OCI-M1 (cell line): ENCODE results near the gene MLF2.

Source experiments
- DNase-seq: peaks from one replicate; lab custom pipeline; 2025; lab: John Stamatoyannopoulos, UW

The MLF2 gene, protein sequence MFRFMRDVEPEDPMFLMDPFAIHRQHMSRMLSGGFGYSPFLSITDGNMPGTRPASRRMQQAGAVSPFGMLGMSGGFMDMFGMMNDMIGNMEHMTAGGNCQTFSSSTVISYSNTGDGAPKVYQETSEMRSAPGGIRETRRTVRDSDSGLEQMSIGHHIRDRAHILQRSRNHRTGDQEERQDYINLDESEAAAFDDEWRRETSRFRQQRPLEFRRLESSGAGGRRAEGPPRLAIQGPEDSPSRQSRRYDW

DNA sequence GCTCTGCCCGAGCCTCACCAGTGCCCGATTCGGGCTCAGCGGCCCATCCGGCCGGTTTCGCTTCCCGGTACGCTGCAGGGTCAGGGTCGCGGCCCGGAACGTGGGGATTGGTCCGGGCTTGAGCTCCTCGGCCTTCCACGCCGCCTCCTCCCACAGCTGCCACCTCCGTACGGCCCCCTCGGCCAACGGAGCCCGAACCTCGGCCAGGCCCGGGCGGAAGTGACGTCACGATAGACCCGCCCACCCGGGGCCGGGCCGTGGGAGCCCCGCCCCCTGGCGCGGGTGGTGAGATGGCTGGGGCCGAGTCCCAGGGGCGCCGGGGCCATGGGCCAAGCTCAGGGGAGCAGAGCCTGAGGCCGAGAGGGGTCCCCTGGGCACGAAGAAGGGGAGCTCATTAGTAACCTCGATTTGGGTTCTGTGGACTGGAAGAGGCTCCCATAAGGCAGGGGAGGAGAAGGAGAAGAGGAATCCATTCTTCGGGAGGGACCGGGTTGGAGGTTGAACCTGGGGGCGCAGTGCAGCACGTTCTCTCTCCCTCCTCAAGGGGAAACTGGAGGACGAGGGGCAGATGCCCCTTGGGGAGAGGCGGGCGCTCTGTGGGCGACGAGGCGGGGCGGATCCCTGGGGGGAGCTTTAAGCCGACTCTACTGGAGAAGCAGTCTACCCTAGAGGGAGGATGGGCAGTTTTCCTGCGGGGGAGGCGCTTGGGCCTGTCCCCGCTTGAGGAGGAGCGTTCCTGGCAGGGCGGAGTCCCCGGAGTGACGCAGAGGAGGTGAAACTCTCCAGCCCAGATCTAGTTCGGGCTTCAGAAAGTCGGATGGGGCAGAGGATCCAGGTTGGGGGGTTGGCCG lies at the start of gene MLF2:
Gene MLF2 (minus strand): TSS at position 221 of the 851 bp plus-strand sequence. CDS start 807 bp downstream, outside the sequence.
- peak; percentile 99 for DNase-seq

DNA sequence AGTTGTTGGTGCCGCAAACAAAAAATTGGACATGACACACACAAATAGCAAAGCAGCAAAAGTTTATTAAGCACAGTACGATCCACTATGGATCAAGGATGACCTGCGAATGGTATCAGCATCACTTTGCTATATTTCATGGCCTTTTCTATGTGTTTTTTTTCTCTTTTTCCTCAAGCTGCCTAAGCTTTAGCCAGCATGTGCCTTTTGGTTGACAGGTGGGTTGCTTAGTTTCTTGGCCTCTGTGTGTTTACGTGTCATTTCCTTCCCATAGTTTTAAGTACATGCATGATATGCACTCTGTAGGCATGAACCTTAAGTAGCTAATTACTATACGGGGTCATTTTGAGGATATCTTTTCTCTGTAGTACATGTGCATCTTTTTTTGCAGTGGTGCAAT lies 46.2 kb upstream of the MLF2 start:
- DNase-seq: no peak

DNA sequence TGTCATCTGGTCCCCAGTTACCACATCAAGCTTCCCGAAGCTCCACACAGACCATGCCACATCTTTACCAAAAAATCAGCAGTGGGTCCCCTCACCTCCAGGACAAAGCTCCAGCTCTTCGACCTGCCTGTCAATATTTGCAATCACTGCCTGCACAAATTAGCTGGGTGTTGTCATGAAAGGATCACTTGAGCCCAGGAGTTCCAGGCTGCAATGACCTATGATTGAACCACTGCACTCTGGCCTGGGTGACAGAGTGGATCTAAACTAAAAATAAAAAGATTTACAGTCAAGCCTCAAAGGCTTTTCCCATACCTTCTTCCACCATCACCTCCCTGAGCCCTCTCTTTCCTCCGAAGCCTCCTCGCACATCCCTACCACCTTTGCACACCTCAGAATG lies 43.6 kb upstream of the MLF2 start:
- no peak for DNase-seq

DNA sequence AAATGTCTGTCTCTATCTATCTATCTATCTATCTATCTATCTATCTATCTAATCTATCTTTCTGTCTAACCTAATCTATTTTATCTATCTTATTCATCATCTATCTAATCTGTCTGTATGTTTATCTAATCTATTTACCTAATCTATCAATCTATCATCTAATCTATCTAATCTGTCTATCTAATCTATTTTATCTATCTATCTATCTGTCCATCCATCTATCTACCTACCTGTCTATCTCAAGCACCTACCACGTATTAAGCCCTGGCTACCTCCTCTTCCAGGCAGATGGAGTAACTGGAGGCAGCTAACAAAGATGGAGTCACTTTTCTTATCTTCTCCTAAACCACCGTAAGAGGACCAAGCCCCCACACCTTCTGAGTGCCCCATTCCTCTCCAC lies 42.1 kb upstream of the MLF2 start:
- DNase-seq: no peak

DNA sequence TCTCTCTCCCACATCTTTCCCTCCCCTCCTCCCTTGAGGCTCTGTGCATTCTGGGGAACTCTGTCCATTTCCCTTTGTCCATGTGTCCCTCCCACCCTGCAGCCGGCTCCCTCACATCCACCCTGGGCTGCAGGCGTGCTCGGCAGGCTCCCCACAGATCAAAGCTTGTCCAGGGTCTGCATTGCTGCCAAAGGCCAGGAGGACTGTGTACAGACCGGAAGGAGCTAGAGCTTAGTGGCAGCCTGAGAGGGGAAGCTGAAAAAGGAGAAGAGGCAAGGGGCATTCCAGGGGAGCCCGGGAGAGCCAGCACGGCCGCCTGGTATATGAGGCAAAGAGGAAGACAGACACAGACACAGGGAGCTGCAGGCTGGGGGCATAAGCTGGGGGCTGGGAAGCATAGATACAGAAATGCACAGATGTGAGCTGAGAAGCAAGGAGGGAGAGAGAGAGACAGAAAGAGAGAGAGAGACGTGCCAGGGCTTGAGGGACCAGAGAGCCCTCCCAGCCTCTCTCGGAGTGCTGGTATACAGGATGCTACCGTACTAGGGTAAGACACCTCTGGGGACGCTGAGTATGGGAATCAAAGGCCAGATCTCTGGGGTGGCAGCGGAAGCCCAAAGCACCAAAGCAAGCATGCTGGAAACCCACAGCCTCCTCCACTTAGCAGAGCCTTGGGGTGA lies 39.7 kb upstream of the MLF2 start:
- peak; percentile 19 for DNase-seq

DNA sequence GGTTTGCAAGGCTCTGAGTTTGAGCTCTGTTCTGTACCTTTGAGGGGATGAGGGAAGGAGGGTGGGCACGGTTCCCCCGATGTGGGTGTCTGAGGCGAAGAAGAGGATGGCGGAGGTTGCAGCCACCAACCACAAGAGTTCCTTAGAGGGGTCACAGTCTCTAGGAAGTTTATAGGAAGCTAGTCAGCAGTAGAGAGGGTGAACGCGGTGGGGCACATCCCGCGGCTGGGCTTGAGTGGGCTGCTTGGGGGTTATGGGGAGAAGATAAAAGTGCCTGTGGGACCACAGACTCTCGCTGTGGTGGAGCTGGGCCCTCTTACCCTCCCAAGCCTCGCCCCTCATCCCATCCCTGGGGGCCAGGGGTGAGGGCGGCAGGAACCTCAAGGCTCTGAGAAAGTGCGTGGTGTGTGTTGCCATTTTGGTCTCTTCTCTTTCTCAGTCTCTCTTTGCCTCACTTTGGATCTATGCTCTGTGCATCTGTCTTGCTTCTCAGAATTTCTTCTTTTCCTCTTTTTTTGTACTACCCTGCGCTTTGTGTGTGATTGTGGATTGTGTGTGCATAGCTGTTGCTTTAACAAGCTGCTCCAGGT lies 39.1 kb upstream of the MLF2 start:
- DNase-seq: no peak

DNA sequence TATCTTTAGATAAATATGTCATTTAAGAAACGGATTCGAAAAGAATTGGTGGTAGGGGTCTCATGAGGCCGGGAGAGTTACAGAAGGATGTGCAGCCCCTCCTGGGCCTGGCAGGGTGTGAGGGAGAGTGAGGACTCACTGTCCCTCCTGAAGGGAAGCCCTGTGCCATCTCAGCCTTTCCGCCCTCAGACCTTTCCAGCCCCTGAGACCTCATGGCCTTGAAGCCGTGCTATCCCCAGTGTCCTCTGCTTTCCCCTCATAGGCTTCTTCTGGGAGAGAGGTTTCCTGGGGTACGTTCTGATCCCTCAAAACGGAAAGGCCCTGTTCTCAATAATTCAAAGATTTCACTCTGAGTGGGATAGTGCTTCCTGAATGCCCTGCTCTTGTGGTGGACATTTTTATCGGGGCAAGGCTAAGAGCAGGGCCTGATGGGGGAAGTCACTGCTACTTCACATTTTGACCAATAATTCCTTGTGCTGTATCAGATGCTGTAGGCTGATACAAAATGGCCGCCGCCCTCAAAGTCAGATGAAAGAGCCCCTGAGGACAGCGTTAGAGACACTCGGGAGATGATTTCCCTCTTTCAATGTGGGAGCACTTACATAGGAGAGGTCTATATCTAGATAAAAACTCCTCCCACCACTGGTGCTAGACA lies 37.7 kb upstream of the MLF2 start:
- DNase-seq: peak; percentile 50

DNA sequence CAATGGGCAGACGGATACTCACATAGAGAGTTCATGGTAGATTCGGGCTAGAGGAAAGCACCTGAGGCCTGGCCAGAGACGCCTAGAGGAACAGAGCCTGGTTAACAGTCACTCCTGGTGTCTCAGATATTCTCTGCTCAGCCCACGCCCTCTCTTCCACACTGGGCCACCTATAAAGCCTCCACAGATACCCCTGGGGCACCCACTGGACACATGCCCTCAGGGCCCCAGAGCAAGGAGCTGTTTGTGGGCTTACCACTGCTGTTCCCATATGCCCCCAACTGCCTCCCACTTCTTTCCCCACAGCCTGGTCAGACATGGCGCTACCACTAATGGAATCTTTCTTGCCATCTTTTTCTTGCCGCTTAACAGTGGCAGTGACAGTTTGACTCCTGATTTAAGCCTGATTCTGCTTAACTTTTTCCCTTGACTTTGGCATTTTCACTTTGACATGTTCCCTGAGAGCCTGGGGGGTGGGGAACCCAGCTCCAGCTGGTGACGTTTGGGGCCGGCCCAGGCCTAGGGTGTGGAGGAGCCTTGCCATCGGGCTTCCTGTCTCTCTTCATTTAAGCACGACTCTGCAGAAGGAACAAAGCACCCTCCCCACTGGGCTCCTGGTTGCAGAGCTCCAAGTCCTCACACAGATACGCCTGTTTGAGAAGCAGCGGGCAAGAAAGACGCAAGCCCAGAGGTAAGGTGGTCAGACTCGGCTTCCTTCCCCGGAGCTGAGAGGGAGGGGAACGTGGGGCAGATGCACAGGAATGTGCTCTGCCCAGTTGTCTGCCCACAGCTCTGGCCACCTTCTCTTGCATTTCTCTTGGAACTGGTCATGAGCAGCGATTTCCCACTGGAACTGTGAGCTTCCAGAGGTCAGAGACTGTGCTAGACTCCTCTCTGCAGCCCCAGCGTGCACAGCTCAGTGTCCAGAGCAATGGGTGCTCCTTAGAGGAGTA lies 36.3 kb upstream of the MLF2 start, which contains the start of gene CD4:
Gene CD4 (plus strand): TSS at position 557 of the 953 bp plus-strand sequence. CDS start 10,611 bp downstream, outside the sequence.
- peak; percentile 72 for DNase-seq

DNA sequence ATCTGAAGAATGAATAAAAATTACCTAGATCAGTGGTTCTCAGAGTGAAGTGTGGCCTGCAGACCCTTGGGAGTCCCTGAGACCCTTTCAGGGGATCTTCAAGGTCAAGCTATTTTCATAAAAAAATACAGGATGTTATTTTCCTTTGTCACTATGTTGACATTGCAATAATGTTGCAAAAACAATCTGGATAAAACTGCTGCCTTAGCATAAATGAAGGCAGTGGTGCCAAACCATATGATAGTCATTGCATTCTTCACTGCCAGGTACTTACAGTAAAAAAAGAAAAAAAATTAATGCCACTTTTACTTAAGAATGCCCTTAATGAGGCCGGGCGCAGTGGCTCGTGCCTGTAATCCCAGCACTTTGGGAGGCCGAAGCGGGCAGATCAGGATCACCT lies 34.4 kb upstream of the MLF2 start:
- no peak for DNase-seq

DNA sequence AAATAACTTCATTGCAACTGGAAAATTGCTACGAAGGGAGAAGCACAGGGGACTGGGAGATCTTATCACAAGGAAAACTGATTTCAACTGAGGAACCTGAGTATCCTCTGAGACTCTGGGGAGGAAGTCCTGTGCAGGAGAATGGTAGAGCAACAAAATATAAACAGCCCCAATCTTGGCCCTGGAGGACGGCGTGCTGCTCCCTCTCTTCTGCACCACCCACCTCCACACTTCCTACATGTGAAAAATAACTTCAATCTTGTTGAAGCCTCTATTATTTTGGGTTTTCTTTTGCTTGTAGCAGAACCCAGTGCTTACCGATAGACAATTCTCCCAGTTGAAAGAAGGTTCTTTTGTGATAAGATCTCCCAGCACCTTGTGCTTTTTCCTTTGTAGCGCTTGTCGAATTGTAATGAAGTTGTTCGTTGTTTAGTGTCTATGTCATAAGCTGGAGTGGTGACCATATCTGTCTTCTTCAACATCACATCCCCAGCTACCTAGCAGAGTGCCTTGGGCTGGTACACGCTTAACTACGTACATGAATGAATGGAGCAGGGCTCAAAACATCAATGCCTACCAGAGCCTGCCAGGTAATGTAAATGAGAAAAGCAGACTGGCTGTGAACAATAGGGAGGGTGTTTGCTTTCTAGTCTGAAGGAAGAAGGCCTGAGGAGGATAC lies 33.6 kb upstream of the MLF2 start:
- no peak for DNase-seq

DNA sequence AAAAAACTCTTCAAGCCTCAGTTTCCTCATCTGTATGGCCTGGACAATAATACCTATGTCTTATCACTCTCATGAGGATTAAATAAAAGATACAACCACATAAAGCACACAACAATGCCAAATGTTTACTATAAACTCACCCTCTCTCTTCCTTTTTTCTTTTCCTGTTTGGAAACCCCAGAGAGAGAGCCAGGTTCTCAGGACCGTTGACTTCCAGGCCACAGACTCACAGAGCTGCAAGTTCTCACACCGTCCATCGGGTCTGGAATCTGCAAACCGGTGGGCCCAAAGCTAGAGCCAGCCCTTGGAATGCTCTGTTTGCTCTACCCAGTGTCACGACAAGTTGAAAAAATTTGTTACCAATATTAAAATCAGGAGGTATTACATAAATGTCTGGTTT lies 31.8 kb upstream of the MLF2 start:
- no peak for DNase-seq

DNA sequence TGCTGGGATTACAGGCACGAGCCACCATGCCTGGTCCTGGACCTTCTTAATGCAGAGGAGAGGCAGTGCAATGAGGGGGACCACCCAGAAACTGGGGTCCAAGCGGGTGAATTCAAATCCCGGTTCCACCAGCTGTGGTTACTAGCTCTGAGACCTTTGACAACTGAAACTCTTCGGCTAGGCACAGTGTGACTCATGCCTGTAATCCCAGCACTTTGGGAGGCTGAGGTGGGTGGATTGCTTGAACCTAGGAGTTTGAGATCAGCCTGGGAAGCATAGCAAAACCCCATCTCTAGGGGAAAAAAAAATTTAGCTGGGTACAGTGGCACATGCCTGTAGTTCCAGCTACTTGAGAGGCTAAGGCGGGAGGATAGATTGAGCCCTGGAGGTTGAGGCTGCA lies 31.4 kb upstream of the MLF2 start:
- no peak for DNase-seq

DNA sequence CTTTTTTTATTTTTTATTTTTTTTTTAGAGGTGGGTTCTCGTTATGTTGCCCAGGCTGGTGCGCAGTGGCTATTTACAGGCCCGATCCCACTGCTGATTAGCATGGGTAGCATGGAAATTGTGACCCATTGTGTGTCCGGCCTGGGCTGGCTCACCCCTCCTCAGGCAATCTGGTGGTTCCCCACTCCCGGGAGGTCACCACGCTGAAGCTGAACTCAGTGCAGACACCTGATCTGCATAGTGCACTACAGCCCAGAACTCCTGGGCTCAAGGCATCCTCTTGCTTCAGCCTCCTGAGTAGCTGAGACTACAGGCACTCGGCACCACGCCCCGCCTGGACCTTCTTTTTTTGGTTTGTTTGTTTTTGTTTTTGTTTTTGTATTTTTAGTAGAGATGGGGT lies 30.9 kb upstream of the MLF2 start:
- no peak for DNase-seq

DNA sequence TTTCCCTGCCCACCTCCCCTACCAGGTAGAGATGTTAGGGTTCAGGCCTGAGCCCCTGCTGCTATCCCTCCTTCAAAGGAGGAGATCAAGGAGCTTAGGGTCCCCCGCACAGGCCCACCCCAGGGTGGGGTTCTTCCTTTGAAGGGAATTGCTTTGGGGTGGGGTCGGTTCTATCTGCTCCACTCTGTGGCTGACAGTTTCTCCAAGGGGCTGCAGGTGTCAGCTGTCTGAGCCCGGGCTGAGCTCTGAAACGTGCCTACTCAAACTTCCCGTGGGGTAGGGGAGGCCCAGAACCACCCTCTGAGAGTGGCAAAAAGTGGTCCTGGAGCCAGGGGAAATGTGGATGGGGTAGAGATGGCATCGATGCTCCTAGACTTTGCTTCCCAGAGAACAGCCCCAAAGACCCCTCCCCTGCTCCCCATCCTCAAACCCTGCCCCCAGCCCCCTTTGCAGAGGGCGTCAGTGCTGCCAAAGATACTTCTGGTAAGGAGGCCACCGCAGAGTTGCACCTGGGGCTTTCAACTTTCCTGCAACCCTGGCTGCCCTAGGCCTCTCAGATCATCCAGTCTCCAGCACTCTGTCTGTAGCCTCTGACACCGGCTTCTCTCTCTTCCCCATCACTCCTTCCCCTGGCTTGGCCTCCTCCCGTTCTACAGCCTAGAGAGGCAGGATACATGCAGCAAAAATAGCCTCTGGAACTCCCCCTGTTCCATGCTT lies 30.1 kb upstream of the MLF2 start:
- DNase-seq: no peak

DNA sequence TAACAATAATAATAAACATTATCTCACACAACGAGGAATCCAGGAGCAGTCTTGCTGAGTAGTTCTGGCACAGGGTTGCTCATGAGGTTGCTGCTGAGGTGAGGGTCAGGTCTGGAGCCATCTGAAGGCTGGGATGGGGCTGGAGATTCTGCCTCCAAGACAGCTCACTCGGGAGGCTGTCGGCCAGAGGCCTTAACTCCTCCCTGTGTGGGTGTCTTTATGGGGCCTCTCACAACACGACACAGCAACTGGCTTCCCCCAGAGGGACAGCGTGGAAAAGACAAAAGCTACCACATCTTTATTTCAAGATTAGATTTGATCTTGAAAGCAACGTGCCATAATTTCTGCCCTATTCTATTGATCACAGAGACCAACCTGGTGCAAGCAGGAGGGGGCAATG lies 29.2 kb upstream of the MLF2 start:
- no peak for DNase-seq

DNA sequence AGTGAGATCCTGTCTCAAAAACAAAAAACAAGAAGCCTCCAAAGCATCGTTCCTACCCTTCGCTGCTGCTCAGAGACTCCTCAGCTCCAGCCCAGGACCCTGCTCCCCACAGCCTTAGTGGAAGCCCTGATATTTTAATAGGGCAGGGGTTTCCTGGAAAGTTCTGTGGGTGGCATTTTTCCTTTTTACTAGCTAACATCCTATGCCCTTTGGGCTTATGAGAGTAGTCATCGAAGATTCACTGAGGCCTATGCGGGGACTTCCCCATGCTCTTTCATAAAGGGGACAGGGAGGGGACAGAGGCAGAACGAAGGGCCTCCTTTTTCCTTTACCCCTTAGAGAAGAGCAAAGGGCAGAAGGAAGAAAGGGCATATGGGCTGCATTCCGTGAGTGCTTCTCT lies 27.6 kb upstream of the MLF2 start:
- DNase-seq: no peak

DNA sequence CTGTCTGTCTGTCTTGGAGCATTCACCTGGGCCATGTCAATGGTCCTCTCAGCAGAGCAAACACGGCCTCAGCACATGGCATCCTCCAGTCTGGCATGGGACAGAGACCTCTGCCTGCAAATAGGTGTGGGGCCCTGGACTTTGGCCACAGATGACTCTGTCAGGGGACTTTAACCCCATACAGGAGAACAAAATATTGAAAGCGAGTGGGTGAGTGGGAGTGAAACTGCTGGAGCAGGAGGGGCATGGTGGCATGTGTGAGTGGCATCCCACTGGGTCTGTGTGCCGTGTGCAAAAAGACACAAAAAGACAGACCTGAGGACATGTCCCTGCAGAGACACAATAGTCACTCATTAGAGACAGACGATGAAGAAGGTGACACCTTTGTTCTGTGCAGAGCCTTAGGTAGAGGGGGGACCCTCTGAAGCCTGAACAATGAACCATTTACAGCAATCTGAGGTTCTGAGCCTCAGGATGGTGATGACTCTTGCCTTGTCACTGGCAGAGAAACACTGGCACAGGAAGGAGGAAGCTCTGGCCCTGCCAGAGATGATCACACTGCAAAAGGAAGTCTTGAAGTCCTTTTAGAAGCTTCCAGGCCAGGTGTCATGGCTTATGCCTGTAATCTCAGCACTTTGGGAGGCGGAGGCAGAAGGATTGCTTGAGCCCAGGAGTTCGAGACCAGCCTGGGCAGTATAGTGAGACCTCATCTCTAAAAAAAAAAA lies 26.9 kb upstream of the MLF2 start:
- DNase-seq: no peak

DNA sequence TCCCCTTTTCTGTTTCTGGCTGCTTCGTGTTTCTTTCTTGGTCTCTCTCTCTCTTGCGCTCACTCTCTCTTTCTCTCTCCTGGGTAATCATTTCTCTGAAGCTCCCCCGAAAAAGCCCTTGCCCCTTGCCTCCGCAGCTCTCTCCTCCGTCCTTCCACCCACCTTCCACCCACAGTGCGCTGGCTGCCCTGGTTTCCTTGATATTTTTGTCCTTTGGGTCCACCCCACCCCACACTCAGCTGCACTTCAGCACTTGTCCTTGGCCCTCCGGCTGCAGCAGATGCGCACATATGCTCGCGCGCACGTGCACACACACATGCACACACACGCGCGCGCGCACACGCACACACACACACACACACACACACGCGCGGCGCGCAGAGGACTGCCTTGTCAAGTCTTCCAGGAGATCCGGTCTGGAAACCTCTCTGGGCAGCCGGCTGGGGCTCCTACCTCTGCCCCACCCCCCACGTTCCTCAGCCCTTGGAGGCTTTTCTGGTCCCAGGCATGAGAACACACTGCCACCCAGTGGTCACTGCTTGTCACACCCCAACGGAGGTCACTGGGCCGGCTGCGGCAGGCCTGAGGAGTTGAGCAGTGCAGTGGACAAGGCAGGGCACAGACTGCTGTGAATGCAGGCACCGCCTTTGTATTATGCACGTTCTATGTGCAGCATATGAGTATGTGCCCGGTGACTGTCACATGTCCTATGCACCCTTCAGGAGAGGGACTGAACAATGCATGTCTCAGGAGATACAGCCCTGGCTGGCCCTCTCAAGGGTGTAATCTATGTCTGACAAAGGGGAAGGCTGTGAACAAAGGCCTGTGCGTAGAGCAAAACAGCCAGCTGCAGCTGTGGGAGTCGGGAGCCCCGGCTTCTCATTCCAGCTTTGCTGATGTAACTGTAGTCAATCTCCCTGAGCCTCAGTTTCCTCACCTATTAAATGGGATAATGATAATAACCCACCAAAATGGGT lies 25.9 kb upstream of the MLF2 start:
- DNase-seq: peak; percentile 97
